ENCODE measurements around the gene CRTC3.

DNA sequence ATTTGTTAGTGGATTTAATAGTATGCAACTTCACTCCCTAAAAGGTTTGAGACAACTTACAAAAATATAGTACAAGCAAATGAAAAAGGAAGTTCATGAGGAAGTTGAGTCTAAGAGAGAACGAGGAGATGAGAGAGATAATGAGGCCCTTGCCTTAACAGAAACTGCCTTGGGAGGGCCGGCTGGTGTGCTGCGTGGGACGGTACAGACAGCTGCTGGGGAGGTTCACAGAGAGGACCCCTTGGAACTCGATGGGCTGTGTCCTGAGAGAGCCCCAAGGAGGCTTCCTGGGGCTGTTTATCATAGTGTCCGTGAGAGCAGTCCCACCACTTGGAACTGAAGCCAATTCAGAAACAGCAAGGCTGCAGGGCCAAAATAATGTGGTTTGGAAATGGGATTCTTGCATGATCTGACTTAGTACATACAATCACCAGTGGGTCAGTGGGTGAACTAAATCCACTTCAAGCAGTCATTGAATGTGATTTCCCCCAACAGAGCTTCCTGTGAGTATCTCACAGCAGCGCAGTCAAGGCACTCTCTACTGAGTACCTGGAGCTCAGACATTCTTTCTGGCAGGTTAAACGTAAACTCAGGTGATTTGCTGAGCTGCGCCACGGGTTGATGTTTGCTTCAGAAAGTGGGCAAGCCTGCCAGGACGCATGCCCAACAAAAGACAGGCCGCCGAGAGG, 90.8 kb downstream of the CRTC3 start:
- TF ChIP-seq, protein P1, sequence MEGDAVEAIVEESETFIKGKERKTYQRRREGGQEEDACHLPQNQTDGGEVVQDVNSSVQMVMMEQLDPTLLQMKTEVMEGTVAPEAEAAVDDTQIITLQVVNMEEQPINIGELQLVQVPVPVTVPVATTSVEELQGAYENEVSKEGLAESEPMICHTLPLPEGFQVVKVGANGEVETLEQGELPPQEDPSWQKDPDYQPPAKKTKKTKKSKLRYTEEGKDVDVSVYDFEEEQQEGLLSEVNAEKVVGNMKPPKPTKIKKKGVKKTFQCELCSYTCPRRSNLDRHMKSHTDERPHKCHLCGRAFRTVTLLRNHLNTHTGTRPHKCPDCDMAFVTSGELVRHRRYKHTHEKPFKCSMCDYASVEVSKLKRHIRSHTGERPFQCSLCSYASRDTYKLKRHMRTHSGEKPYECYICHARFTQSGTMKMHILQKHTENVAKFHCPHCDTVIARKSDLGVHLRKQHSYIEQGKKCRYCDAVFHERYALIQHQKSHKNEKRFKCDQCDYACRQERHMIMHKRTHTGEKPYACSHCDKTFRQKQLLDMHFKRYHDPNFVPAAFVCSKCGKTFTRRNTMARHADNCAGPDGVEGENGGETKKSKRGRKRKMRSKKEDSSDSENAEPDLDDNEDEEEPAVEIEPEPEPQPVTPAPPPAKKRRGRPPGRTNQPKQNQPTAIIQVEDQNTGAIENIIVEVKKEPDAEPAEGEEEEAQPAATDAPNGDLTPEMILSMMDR (IDR thresholded peaks at IDR 0.05; ENCODE audit: low read depth, low read length, missing input control), result no peak
- TF ChIP-seq, protein P2, sequence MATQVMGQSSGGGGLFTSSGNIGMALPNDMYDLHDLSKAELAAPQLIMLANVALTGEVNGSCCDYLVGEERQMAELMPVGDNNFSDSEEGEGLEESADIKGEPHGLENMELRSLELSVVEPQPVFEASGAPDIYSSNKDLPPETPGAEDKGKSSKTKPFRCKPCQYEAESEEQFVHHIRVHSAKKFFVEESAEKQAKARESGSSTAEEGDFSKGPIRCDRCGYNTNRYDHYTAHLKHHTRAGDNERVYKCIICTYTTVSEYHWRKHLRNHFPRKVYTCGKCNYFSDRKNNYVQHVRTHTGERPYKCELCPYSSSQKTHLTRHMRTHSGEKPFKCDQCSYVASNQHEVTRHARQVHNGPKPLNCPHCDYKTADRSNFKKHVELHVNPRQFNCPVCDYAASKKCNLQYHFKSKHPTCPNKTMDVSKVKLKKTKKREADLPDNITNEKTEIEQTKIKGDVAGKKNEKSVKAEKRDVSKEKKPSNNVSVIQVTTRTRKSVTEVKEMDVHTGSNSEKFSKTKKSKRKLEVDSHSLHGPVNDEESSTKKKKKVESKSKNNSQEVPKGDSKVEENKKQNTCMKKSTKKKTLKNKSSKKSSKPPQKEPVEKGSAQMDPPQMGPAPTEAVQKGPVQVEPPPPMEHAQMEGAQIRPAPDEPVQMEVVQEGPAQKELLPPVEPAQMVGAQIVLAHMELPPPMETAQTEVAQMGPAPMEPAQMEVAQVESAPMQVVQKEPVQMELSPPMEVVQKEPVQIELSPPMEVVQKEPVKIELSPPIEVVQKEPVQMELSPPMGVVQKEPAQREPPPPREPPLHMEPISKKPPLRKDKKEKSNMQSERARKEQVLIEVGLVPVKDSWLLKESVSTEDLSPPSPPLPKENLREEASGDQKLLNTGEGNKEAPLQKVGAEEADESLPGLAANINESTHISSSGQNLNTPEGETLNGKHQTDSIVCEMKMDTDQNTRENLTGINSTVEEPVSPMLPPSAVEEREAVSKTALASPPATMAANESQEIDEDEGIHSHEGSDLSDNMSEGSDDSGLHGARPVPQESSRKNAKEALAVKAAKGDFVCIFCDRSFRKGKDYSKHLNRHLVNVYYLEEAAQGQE (IDR thresholded peaks at IDR 0.05), result no peak
- TF ChIP-seq, protein P3, sequence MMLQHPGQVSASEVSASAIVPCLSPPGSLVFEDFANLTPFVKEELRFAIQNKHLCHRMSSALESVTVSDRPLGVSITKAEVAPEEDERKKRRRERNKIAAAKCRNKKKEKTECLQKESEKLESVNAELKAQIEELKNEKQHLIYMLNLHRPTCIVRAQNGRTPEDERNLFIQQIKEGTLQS (IDR thresholded peaks at IDR 0.05), result no peak
- no peak for TF ChIP-seq YY1 (IDR thresholded peaks at IDR 0.05)
- TF ChIP-seq TAF1 (conservative IDR thresholded peaks at IDR 0.05), result no peak
- TF ChIP-seq FOXA1 (IDR thresholded peaks at IDR 0.05), result no peak
- no peak for TF ChIP-seq EGR1 (IDR thresholded peaks at IDR 0.05; ENCODE audit: low read depth in 2 of 2)
- TF ChIP-seq, protein P4, sequence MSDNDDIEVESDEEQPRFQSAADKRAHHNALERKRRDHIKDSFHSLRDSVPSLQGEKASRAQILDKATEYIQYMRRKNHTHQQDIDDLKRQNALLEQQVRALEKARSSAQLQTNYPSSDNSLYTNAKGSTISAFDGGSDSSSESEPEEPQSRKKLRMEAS (IDR thresholded peaks at IDR 0.05), result no peak
- no peak for TF ChIP-seq SP1 (IDR thresholded peaks at IDR 0.05)
